HL-60/S4 treated with phorbol 12-myristate 13-acetate at 8.2 ng/mL for 4 days and 3 days (cell line): Measurements from ENCODE around the gene OR52A5.

Experiments used
- in situ Hi-C: fragments of 300-500 bp; cut with MboI; formaldehyde crosslinking; loops from 2 replicates; pipeline ENCODE4 v1.15.0; 2022; ENCODE audit warnings: low sequenced_read_pairs

Gene OR52A5

DNA sequence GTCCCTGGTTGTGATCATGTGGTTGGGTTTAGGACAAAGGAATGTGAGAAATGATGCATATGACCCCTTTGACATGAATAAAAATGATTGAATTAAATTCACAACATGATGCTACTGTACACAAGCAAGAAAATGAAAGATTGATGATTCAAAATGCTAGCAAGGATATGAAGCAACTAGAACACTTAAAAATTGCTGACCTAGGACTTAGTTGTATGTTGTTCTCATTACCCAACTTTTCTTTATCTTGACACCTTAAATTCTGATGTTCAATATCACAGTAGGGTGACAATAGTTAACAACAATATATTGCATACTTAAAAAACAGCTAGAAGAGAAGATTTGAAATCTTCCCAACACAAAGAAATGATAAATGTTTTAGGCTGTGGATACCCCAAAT is 20.6 kb downstream of the OR52A5 start:
- in situ Hi-C loops: no loop called here

DNA sequence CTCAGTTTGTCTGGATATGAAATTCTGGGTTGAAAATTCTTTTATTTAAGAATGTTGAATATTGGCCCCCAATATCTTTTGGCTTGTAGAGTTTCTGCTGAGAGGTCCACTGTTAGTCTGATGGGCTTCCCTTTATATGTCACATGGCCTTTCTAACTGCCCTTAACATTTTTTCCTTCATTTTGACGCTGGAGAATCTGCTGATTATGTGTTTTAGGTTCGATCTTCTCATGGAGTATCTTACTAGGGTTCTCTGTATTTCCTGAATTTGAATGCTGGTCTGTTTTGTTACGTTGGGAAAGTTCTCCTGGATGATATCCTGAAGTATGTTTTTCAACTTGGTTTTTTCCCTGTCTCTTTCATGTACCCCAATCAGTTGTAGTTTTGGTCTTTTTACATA is 22.8 kb downstream of the OR52A5 start:
- in situ Hi-C loops: no loop called here

DNA sequence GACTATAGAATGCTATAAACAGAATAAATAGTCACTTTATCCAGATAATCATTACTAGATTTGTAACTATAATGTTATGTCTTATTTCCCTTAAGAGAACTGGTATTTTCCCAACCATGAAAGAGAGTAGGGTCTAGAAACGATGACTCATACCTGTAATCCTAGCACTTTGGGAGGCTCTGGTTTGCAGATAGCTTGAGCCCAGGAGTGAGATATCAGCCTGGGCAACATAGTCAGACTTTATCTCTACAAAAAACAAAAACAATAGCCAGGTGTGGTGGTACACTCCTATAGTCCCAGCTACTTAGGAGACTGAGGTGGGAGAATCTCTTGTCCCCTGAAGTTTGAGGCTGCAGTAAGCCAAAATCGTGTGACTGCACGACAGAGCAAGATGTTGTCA is 30.9 kb downstream of the OR52A5 start:
- in situ Hi-C loops: no loop called here

- in situ Hi-C loops: no loop called here
Observed at GRCh38 chr11:5103066-5103465, 35.1 kb downstream of the OR52A5 start.

DNA sequence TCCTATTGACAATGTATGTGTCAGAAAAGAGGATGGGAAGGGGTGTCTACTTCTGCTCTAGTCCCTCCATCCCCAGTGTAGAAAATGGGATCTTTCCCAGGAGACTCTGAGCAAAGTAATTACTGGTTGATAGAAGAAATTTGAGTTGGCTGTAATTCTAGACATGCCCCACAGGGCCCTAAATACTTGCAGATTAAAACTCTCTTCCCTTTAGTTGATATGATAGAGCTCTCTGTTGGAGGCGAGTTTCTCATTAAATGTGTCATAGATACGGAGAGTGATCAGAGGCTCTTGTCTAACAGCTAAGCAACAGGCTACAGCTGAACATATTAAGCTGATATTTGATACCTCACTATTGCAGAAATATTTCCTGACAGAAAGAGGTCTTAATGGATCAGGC is 35.9 kb downstream of the OR52A5 start:
- in situ Hi-C loops: no loop called here

GRCh38 chr11:5096011-5096410 is 42.1 kb downstream of the OR52A5 start:
- in situ Hi-C loops: no loop called here

- in situ Hi-C loops: no loop called here
Observed at GRCh38 chr11:5092821-5093585, 45.2 kb downstream of the OR52A5 start.

DNA sequence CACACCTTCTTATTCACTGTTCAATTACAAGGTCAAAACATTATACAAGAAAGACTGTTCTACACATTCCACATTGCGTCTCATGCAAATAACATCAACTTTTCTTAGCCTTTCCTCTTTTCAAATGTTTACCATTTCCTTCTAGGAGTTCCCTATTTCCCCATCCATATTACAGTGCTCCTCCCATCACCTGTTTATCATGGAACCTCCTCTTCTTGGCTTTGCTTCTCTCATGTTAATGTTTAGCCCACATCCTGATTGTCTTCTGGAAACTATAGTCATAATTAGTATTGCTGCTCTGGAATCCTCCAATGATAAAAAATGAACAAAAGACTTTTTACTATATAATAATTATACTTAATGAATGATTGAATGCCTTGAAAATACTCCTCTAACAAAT is 47.5 kb downstream of the OR52A5 start:
- in situ Hi-C loops: no loop called here

- in situ Hi-C loops: no loop called here
Observed at GRCh38 chr11:5088556-5088955, 49.6 kb downstream of the OR52A5 start.

- in situ Hi-C loops: no loop called here
Observed at GRCh38 chr11:5083602-5084001, 54.6 kb downstream of the OR52A5 start.

GRCh38 chr11:5081405-5081804 is 56.8 kb downstream of the OR52A5 start:
- in situ Hi-C loops: no loop called here
